Endometrial microvascular endothelial cells (primary cell): ENCODE data around the gene ACSS2. TPM values are rescaled to one million over a fixed set of nuclear protein-coding genes. Genes with fewer than 3 reads are reported as not detected.
"Not testable (repeated sequence)": the region's sequence is repeated elsewhere in the genome, so short reads cannot be mapped to it uniquely, and the experiment has no call there.

Experiments
- in situ Hi-C: cut with HindIII; loops from 2 replicates; pipeline ENCODE4 v1.10.0; 2017; ENCODE audit warnings: low sequenced_read_pairs, low pct_unique_long_range_greater_than_20kb; ENCODE audit errors: inconsistent ontology term
- total RNA-seq: library from RNA; depleted of rRNA; stranded (reverse); fragments of >200 nt; gene quantifications from one replicate; pipeline ENCODE4 v1.2.3, GENCODE V29; 2015; ENCODE audit errors: inconsistent ontology term

ACSS2 gene
- total RNA-seq, 1 donor from 2014 or later: 38.2 TPM

DNA sequence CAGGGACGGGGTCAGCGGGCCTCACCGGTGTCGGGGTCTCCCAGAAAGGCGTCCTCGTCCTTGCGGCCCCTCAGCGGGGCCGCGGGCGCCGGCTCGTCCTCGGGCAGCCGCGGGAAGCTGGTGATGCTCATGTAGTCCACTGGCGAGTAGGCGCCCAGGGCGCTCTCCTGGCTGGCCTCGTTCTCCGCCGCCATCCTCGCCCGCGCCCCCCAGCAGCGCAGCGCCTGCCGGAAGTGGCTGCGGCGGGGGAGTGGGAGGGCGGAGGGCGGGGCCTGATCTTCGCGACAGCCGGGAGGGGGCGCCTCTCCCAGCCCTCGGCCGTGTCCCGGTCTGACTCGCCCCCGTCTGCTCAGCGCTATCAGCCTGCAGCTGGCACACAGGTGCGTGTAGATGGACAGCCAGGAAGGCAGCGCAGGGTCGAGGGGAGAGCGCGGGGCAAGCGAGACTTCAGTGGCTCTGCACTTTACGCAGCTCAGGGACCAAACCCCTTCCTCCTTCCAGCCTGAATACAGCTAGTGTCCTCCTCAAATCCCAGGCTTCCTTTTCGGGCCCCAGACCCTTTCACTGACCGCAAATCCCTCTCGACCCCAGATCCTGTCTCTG lies 3.7 kb upstream of the ACSS2 start, which contains the start of gene GGT7:
Gene GGT7 (minus strand): TSS at position 235 of the 603 bp plus-strand sequence. CDS start 41 bp downstream, at position 194.
- in situ Hi-C loops: no loop called here

DNA sequence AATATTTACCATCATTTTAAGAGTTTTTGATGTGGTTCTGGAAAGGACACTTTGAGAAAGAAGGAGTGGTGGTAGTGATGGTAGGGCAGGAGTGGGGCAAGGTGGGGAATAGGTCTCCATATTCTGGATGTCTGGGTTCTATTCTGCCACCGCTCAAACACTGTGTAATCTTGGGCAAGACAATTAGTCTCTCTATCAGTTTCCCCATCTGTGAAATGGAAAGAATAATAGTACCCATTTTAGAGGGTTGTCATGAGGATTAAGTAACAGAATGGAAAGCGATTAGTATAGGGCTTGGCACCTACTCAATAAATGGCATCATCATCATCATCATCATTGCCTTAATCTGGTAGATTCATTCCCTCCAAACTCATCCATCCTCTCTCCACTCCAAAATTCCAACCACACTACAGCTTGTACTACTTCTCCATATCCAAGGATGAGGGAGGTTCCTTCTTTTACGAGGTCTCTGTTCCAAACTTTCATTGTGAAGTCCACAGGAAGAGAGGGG lies 2.8 kb upstream of the ACSS2 start:
- in situ Hi-C loops: no loop called here

GRCh38 chr20:34874094-34874654 lies 2.2 kb upstream of the ACSS2 start:
- in situ Hi-C loops: no loop called here

DNA sequence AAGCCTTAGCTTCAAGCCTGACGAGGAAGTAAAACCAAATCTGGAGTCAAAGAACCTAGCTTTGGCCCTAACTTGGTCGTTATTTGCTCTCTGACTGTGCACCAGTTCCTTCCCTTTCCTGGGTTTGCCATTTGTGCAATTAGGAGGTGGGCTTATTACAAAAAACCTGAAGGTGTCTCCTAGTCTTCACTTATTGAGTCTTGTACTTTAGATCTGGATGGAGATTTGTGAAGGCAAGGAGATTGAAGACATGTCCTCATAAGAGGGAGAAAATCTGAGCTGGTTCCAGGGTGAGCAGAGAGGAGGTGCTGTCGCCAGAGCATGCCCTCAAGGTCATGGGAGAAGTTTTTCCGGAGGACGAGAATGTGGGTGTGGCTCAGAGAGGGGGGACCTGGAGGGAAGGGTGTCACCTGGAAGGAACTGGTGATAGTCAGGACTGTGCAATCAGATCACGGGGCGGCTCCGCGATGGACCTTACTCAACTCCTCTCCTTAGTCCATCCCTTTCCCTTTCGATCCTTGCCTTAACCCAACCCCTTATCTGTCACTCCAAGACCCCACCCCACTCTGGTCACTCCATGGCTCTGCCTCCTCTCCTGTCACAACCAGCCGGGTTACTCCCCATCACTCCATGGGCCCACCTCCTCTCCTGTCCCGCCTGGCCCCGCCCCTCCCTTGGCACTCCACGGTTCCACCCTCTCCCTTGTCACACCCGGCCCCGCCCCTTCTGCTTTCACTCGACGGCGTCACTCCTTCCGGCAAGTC lies 588 bp upstream of the ACSS2 start:
- in situ Hi-C loops: no loop called here

- in situ Hi-C loops: no loop called here
Measured at GRCh38 chr20:34880215-34880850, 3.9 kb downstream of the ACSS2 start.

- in situ Hi-C loops: not testable (repeated sequence)
Measured at GRCh38 chr20:34880971-34881370, 4.6 kb downstream of the ACSS2 start.

GRCh38 chr20:34881689-34882088 lies 5.3 kb downstream of the ACSS2 start:
- in situ Hi-C loops: no loop called here

GRCh38 chr20:34883087-34883688 lies 6.8 kb downstream of the ACSS2 start:
- in situ Hi-C loops: no loop called here

- in situ Hi-C loops: no loop called here
Measured at GRCh38 chr20:34883809-34884208, 7.4 kb downstream of the ACSS2 start.

GRCh38 chr20:34884260-34884659 lies 7.8 kb downstream of the ACSS2 start:
- in situ Hi-C loops: no loop called here

- in situ Hi-C loops: no loop called here
Measured at GRCh38 chr20:34886122-34886521, 9.7 kb downstream of the ACSS2 start.

GRCh38 chr20:34887023-34887422 lies 10.6 kb downstream of the ACSS2 start:
- in situ Hi-C loops: no loop called here

DNA sequence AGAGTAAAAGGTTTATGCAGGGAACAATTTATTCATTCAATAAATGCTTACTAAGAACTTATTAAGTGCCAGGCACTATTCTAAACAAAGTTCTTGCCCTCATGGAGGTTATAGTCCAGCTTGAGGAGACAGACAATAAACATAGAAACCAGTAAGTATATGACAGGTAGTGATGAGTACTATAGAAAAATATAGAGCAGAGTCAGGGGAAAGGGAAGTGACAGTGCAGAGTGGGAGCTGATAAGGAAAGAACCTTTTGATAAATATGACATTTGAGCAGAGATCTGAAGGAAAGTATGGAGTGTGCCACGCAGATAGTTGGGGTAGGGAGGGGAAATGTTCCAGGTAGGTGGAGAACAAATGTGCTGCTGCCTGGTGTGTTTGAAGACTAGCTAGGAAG lies 12.1 kb downstream of the ACSS2 start:
- in situ Hi-C loops: no loop called here

DNA sequence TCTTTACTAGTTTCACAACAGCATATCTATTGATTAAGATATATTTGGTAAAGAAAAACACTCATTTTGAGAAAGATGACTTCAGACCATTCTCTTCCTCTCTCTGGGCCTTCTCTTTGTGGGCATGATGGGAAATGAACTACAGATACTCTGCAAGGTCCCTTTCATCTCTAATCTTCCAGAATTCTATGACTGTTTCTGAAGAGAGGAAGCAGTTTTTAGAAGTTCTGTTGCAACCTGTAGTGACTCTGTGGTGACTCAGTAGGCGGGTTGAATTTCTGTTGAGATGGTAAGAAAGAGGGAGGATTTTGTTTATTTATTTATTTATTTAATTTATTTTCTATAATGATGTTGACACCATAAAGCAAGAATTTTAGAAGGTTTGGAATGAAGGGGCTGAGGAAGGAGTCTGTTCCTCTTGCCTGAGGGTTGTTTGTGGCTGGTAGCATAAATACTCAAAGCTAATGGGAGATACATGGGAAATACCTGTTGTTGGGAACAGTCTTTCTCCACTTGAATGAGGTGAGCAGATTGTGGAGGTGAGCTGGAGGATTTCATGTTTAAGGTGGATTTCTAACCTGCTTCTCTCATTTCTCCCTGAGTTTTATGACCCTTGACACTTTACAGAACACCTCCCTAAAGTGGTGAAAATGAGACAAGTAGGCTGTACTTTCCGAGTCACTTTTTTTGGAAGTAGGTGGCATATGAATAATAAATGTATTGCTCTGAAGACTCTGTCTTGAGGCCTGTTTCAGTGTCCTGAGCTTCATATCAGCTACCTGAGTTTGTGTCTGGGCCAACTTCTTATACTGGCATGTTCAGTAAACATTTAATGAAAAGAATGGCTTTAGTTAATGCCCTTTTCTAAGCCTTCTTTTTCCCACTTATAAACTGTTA lies 15.0 kb downstream of the ACSS2 start:
- in situ Hi-C loops: no loop called here

- in situ Hi-C loops: no loop called here
Measured at GRCh38 chr20:34892671-34893070, 16.3 kb downstream of the ACSS2 start.

GRCh38 chr20:34894723-34895122 lies 18.3 kb downstream of the ACSS2 start:
- in situ Hi-C loops: no loop called here

DNA sequence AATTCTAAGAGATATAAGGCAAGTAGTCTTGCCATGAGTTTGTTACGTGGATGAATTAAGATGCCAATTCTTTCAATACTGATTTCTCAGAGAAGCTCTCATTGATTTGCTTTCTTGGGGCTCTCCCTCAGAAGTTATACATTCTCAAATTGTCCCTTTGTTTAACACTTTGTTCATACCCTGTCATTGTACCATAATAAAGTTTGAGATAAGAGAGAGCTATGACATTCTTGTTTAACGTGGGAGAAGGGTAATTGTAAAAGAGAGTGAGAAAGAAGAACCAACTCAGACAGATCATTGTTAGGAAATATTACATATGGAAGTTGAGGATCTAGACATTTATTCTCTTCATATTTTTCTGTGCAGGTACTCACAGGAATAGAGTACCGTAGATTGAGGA lies 19.1 kb downstream of the ACSS2 start:
- in situ Hi-C loops: no loop called here

DNA sequence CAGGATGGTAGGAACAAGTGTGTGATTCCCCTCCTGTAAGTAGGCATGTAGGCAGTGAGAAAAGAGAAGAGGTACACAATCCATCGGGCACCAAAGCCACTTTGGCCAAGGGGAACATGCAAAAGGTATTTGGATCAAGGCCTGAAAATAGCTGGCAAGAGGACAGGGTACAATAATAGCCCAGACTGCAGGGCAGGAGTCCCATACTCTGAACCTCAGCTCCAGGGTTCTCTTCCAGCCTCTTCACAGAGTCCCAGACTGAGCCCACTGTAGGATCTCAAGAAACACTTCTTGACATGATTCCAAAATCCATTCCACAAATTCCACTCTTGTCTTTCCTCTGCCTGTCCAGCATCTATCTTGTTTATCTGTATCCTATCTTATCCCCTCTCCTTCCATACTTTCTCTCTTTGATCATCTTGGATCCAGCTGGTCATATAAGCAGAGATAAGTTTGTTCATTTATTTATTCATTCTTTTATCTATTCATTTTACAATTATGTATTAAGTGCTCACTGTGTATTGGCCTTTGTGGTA lies 19.7 kb downstream of the ACSS2 start:
- in situ Hi-C loops: no loop called here
